Measurements from ENCODE around the gene PHACTR1.

The PHACTR1 gene

GRCh38 chr6:13262302-13263230, 546.0 kb downstream of the PHACTR1 start:
- no peak overlapping the region for H3K4me3 ChIP-seq (replicated peaks; ENCODE audit: low read depth, low read length)

DNA sequence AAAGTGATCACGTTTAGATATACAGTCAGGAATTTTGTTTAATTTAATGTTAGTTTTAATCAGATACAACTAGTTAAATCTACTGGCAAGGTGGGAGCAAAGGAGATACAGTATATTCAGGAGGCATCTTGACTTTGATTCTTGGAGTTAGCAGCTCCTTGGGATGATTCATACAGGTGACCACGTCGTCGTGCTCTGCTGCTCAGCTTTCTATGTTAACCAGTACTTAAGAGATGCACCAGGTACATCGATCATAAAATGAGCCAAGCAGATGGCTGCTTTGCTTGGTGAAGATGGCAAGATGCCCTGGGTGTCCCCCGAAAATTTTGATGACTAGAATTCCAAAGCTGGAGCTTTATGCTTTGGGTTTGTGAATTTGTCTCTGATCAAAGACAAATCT, 547.1 kb downstream of the PHACTR1 start:
- TF ChIP-seq, protein P1, sequence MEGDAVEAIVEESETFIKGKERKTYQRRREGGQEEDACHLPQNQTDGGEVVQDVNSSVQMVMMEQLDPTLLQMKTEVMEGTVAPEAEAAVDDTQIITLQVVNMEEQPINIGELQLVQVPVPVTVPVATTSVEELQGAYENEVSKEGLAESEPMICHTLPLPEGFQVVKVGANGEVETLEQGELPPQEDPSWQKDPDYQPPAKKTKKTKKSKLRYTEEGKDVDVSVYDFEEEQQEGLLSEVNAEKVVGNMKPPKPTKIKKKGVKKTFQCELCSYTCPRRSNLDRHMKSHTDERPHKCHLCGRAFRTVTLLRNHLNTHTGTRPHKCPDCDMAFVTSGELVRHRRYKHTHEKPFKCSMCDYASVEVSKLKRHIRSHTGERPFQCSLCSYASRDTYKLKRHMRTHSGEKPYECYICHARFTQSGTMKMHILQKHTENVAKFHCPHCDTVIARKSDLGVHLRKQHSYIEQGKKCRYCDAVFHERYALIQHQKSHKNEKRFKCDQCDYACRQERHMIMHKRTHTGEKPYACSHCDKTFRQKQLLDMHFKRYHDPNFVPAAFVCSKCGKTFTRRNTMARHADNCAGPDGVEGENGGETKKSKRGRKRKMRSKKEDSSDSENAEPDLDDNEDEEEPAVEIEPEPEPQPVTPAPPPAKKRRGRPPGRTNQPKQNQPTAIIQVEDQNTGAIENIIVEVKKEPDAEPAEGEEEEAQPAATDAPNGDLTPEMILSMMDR (IDR thresholded peaks at IDR 0.05; ENCODE audit: low read depth, low read length, missing control alignments): no peak
- DNase-seq (ENCODE audit: extremely low read depth, low read depth): no peak
- H3K4me3 ChIP-seq (replicated peaks; ENCODE audit: low read depth, low read length): no peak overlapping the region

More at GRCh38 chr6:13262302-13263230, 546.0 kb downstream of the PHACTR1 start:
- TF ChIP-seq, protein P1 (IDR thresholded peaks at IDR 0.05; ENCODE audit: low read depth, low read length, missing control alignments): no peak
- DNase-seq (ENCODE audit: extremely low read depth, low read depth): no peak

DNA sequence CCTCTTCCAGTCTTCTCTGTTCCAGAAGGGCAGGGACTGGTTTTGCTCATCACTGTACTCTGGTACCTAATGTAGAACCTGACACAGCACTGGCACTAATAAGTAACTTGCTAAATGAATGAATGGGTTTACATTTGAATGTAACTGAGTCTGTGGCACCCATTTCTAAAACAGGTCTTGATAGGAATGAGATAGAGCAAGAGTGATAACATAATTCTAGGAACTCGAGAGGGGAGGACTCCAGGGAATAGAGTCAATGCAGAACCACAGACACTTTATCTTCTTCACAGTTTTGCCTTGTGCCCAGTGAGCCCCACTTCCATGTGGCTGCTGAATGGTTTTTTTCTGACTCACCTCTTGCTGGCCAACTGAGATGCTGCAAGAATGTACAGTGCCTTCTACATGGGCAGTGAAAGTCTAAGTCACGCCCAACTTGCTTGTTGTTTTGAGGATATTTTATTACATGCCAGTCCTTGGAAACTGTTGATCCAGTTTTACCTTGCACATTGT, 550.6 kb downstream of the PHACTR1 start:
- no peak for DNase-seq (ENCODE audit: extremely low read depth, low read depth)
- H3K4me3 ChIP-seq (replicated peaks; ENCODE audit: low read depth, low read length): no peak overlapping the region
- TF ChIP-seq, protein P1 (IDR thresholded peaks at IDR 0.05; ENCODE audit: low read depth, low read length, missing control alignments): no peak

DNA sequence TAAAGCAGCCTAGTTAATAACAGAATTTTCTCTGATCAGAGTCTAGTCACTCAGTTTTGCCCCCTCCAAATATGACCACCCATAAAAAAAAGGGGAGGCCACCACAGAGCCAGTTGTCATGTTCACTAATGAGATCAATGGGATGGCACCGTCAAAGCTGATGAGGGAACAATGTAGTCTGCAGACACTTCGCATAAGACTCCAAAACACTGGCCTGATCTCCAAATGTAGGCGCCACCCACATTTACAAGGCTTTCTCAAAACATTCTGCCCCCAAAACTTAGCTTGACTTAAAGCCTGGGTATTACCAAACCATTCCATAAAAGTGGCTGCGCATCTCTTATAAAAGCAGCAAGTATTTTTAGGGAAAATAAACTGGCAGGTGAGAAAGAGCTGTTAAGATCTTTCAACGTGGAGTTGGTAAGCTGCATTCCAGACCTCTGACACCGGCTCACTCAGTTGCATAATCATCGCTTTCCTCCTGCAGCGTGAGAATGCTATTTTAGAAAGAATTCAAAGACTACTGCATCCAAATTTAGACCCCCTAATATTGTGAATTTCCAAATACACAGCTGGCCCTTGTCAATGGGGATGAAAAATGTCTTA, 552.4 kb downstream of the PHACTR1 start:
- no peak overlapping the region for H3K4me3 ChIP-seq (replicated peaks; ENCODE audit: low read depth, low read length)
- TF ChIP-seq, protein P1 (IDR thresholded peaks at IDR 0.05; ENCODE audit: low read depth, low read length, missing control alignments): no peak
- no peak for DNase-seq (ENCODE audit: extremely low read depth, low read depth)

- TF ChIP-seq, protein P1 (IDR thresholded peaks at IDR 0.05; ENCODE audit: low read depth, low read length, missing control alignments): no peak
- DNase-seq (ENCODE audit: extremely low read depth, low read depth): no peak
- no peak overlapping the region for H3K4me3 ChIP-seq (replicated peaks; ENCODE audit: low read depth, low read length)
These were observed 555.8 kb downstream of the PHACTR1 start for GRCh38 chr6:13272131-13273046.
